Eye (tissue), 1 donor: ENCODE results near the gene ST6GALNAC2.
"Not testable (repeated sequence)": the region's sequence is repeated elsewhere in the genome, so short reads cannot be mapped to it uniquely, and the experiment has no call there.

Source experiments
- DNase-seq: peaks from one replicate; pipeline ENCODE4 v3.0.0-alpha.2; 2015

The ST6GALNAC2 gene

GRCh38 chr17:76524598-76525512, 60.8 kb downstream of the ST6GALNAC2 start:
- DNase-seq, result peak; percentile 63

DNA sequence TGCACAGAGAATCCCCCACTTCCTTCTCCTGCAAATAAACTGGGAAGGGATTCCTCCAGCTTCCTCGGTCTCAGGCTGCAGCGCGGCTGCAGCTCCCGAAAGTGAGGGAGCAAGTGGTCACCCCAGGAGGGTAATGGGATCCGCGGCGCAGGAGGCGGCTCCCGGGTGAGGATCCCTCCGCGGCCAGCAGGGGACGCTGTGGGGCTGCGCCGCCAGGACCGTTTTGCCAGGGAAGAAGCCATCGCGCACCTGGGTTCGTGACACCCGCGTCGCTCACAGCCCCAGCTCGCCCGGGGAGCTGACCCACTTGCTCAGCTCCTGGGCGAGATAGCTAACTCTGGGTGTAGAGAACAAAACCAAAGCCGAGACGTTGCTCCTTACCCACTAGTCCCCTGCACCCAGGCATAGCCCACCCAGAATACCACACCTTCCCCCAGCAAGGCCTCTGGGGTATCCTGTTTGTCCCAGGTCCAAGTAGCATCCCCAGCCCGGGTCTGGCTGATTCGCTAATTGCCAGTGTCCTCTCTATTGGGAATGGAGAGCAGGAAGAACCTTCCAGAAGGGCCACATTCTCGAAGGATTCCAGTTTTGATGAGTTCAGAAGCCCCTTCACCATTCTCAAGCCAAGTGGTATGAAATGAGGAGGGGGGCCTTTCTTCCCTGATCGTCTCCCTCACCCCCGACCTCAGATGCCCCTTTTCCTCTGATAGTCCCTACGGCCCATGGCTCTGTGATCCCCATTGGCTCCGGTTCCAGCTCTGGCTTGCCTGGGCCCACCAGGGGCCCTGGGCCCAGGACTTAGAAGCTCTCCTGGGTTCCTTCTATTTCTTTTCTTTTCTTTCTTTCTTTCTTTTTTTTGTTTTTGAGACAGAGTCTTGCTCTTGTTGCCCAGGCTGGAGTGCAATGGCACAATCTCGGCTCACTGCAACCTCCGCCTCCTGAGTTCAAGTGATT, 62.3 kb downstream of the ST6GALNAC2 start:
- DNase-seq, result peak; percentile 88

- not testable (repeated sequence) for DNase-seq
Measured at GRCh38 chr17:76521683-76522082, 64.0 kb downstream of the ST6GALNAC2 start.

DNA sequence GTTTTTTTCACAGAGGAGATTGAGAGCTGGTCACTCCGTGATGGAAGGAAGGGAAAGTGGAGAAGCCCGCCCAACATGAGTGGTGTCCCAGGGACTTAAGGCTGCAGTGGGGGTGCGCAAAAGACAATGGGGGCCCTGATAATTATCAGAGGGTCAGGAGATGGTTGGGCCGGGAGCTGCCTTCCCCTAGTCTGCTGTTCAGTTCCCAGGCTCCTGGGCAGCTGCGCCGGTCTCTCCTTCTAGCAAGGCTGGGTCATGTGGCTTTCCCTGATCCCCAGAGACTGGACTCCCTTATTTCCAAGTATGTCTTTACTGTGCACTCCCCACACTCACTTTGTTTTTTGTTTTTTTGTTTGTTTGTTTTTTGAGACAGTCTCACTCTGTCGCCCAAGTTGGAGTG, 64.4 kb downstream of the ST6GALNAC2 start:
- no peak for DNase-seq

DNA sequence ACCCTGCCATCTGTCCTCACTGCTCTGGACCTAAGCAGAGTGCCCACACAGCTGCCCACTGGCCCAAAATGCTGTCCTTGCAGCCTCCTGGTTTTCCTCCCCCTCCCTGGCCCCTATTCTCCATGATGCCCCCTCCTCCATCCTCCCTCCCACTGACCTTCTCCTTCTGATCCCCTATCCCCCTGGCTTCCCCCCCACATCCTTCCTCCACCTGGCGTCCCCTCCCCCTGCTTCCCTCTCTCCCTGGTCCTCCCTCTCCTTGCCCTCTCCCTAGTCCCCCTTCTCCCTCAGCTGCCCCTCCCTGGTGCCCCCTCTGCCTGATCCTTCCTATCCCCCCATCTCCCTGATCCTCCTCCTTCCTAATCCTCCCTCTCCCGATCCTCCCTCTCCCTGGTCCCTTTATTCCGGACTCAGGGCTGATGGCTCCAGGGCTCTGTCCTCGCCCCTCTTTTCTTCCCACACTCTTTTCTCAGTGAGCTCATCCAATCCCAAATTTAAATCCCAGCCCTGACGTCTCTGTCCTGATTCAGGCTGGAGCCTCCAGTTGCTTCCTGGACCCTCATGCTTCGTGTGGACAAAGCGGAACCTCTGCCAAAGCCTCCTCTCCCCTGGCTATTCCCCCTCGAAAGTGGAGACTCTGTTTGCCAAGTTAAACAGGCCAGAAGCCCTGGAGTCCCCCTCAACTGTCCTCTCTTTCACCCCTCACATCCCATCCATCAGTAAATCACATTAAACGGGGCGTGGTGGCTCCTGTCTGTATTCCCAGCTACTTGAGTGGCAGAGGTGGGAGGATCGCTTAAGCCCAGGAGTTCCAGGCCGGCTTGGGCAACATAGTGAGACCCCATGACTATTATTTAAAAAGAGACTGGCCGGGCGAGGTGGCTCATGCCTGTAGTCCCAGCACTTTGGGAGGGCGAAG, 66.4 kb downstream of the ST6GALNAC2 start:
- peak; percentile 50 for DNase-seq

GRCh38 chr17:76517638-76518038, 68.0 kb downstream of the ST6GALNAC2 start:
- no peak for DNase-seq
